HepG2 (cell line): ENCODE results near the gene COBL. TPM values are rescaled to one million over a fixed set of nuclear protein-coding genes. Genes with fewer than 3 reads are reported as not detected.

Source experiments
- ATAC-seq: fragments of 200-7000 bp; cut with Tn5 transposase; 3 replicates; pipeline ENCODE4 v1.9.1; 2020; ENCODE audit warnings: mild to moderate bottlenecking, moderate library complexity
- BruUV-seq: library from RNA; stranded (reverse); fragments of 400-500 nt; replicated peaks from 2 replicates; lab custom pipeline; 2021; lab: Mats Ljungman, UMichigan
- CTCF ChIA-PET: fragments of 300-600 bp; formaldehyde crosslinking; extraction: SDS; loops from one replicate; lab custom pipeline; 2021; ENCODE audit warnings: low total read pairs, inconsistent platforms, low intra/inter-chr PET ratio; lab: Yijun Ruan, JAX
- POLR2A ChIA-PET: fragments of 350-600 bp; sonication (Branson Sonifier 250); formaldehyde crosslinking; loops from one replicate; lab custom pipeline; 2020; ENCODE audit warnings: antibody characterized with exemption, inconsistent platforms; lab: Yijun Ruan, JAX
- DNase-seq: peaks from one replicate; pipeline ENCODE4 v3.0.0-alpha.2; 2015; ENCODE audit warnings: low spot score
- FAIRE-seq: peaks from 3 replicates; lab custom pipeline; 2011; peaks lifted over from hg19 to GRCh38; lab: Jason Lieb, UNC
- H2AFZ ChIP-seq: one replicate; pipeline ENCODE4 v1.6.1; 2011; ENCODE audit warnings: low read length, inconsistent platforms
- H3K27ac ChIP-seq: fragments of 300-600 bp; 3 replicates; pipeline ENCODE4 v1.8.0; 2011; ENCODE audit warnings: mixed run types, mild to moderate bottlenecking, mixed read lengths, low read length, inconsistent platforms; ENCODE audit not compliant: insufficient read depth; ENCODE audit errors: extremely low read length
- H3K27me3 ChIP-seq, 2 experiments: fragments of 200-600 bp in 1 of 2; 2 replicates in 1 of 2; 3 replicates in 1 of 2; pipeline versions ENCODE4 v1.6.0 to v1.8.0; 2011; ENCODE audit warnings: low read length in 2 of 2, mild to moderate bottlenecking in 2 of 2, moderate library complexity in 2 of 2, inconsistent platforms in 1 of 2; ENCODE audit not compliant: insufficient read depth in 2 of 2, control insufficient read depth in 1 of 2
- H3K36me3 ChIP-seq, 2 experiments: fragments of 200-600 bp in 1 of 2; replicated peaks in 1 of 2; 2 replicates in 1 of 2; 3 replicates in 1 of 2; pipeline versions ENCODE4 v1.5.1 to v1.8.0; 2011; ENCODE audit warnings: low read length in 2 of 2, inconsistent platforms in 1 of 2; ENCODE audit not compliant: insufficient read depth in 2 of 2, control insufficient read depth in 1 of 2
- H3K4me1 ChIP-seq: 2 replicates; pipeline ENCODE4 v1.5.1; 2012; ENCODE audit warnings: low read length, inconsistent platforms; ENCODE audit not compliant: insufficient read depth
- H3K4me2 ChIP-seq: 2 replicates; pipeline ENCODE4 v1.6.0; 2011; ENCODE audit warnings: low read depth, low read length, inconsistent platforms
- H3K4me3 ChIP-seq, 3 experiments: fragments of 200-600 bp in 1 of 3; sonication (generic), shearing (Covaris generic) in 1 of 3; replicated peaks in 1 of 3; 2 replicates each; pipeline ENCODE4 v1.5.1; 2011 to 2016; ENCODE audit warnings: low read length in 3 of 3, inconsistent platforms in 2 of 3, low read depth in 2 of 3, mild to moderate bottlenecking in 2 of 3, control low read depth in 1 of 3, mixed read lengths in 1 of 3; ENCODE audit not compliant: insufficient read depth in 1 of 3
- H3K79me2 ChIP-seq: one replicate; pipeline ENCODE4 v1.6.1; 2011; ENCODE audit warnings: low read length, inconsistent platforms; ENCODE audit not compliant: insufficient read depth
- H3K9ac ChIP-seq: 2 replicates; pipeline ENCODE4 v1.6.0; 2011; ENCODE audit warnings: mild to moderate bottlenecking, low read depth, low read length, inconsistent platforms; ENCODE audit not compliant: insufficient read depth
- H3K9me3 ChIP-seq: 2 replicates; pipeline ENCODE4 v1.5.1; 2012; ENCODE audit warnings: mild to moderate bottlenecking, low read length
- H4K20me1 ChIP-seq: 2 replicates; pipeline ENCODE4 v1.6.0; 2011; ENCODE audit warnings: inconsistent platforms, mild to moderate bottlenecking, low read length, moderate library complexity; ENCODE audit not compliant: insufficient read depth
- BCLAF1 ChIP-seq: fragments of 450-650 bp; IDR thresholded peaks from 2 replicates; pipeline ENCODE4 v1.6.1; 2017; ENCODE audit warnings: mild to moderate bottlenecking
- BORCS8-MEF2B ChIP-seq: sonication (generic); formaldehyde crosslinking; IDR thresholded peaks from 2 replicates; pipeline ENCODE4 v1.8.0; 2022; ENCODE audit warnings: mild to moderate bottlenecking, missing genetic modification reagents
- CSRNP2 ChIP-seq: sonication (generic); formaldehyde crosslinking; conservative IDR thresholded peaks from 2 replicates; pipeline ENCODE4 v1.8.0; 2022; ENCODE audit warnings: low read depth, missing genetic modification reagents
- ELK4 ChIP-seq: sonication (generic); formaldehyde crosslinking; IDR thresholded peaks from 2 replicates; pipeline ENCODE4 v1.9.0; 2021; ENCODE audit warnings: missing genetic modification reagents, borderline replicate concordance
- GPN1 ChIP-seq: sonication (generic); formaldehyde crosslinking; IDR thresholded peaks from 2 replicates; pipeline ENCODE4 v1.5.1; 2020; ENCODE audit warnings: missing genetic modification reagents, borderline replicate concordance
- PCBP1 ChIP-seq: fragments of 200-400 bp; formaldehyde crosslinking; IDR thresholded peaks from 2 replicates; pipeline ENCODE4 v1.6.1; 2017; ENCODE audit warnings: mild to moderate bottlenecking, low read depth, low read length, borderline replicate concordance
- RFXANK ChIP-seq: IDR thresholded peaks from 2 replicates; pipeline ENCODE4 v1.6.1; 2016
- ZBTB26 ChIP-seq: IDR thresholded peaks from 2 replicates; pipeline ENCODE4 v1.6.1; 2016; ENCODE audit warnings: missing compliant biosample characterization, missing genetic modification reagents, borderline replicate concordance
- ZNF101 ChIP-seq: sonication (generic); formaldehyde crosslinking; IDR thresholded peaks from 2 replicates; pipeline ENCODE4 v1.4.0; 2020; ENCODE audit warnings: mild to moderate bottlenecking, low read depth, missing genetic modification reagents, borderline replicate concordance
- ZNF180 ChIP-seq: sonication (generic); formaldehyde crosslinking; IDR thresholded peaks from 2 replicates; pipeline ENCODE4 v1.4.0; 2020; ENCODE audit warnings: low read depth, missing genetic modification reagents, borderline replicate concordance
- ZNF503 ChIP-seq: sonication (generic); formaldehyde crosslinking; IDR thresholded peaks from 2 replicates; pipeline ENCODE4 v1.4.0; 2020; ENCODE audit warnings: missing genetic modification reagents
- ZNF644 ChIP-seq: IDR thresholded peaks from 2 replicates; pipeline ENCODE4 v1.6.1; 2016; ENCODE audit warnings: low read depth
- ZNF775 ChIP-seq: sonication (generic); formaldehyde crosslinking; IDR thresholded peaks from 2 replicates; pipeline ENCODE4 v1.4.0; 2020; ENCODE audit warnings: missing genetic modification reagents, mild to moderate bottlenecking, moderate library complexity, borderline replicate concordance
- ZNF83 ChIP-seq: sonication (generic); formaldehyde crosslinking; IDR thresholded peaks from 2 replicates; pipeline ENCODE4 v1.4.0; 2020; ENCODE audit warnings: missing genetic modification reagents, mild to moderate bottlenecking, borderline replicate concordance
- WGBS: methylation state at CpG from one replicate; pipeline ENCODE4 v1.1.6; 2017; ENCODE audit warnings: low lambda C conversion rate; 5-methylcytosine and 5-hydroxymethylcytosine counted together
- in situ Hi-C: cut with HindIII; loops from 2 replicates; pipeline ENCODE4 v1.10.0; 2017; ENCODE audit warnings: low pct_unique_long_range_greater_than_20kb; ENCODE audit not compliant: extremely low pct_ligation_motif_present
- intact Hi-C: fragments of 100-400 bp; cut with micrococcal nuclease; formaldehyde crosslinking; loops from one replicate; pipeline ENCODE4 v1.10.0; 2022; ENCODE audit not compliant: unreplicated experiment
- polyA plus RNA-seq, 8 experiments: library from polyadenylated mRNA; depleted of rRNA in 3 of 8; stranded (reverse) in 7 of 8; unstranded in 1 of 8; fragments of >200 nt; fragmentation: Illumina TruSeq in 4 of 8; extraction: Trizol in 4 of 8; gene quantifications; 2 replicates each; pipeline versions ENCODE4 v1.2.1 to v1.2.3, GENCODE V29; 2011 to 2016; ENCODE audit warnings: low read depth in 4 of 8, missing spikeins in 1 of 8, mixed read lengths in 1 of 8; ENCODE audit not compliant: insufficient read depth in 1 of 8
- total RNA-seq, 5 experiments: library from RNA; depleted of rRNA; stranded (reverse); fragments of >200 nt; fragmentation: Illumina TruSeq; extraction: Trizol; gene quantifications; 2 replicates each; pipeline ENCODE4 v1.2.3, GENCODE V29; 2016; ENCODE audit warnings: low read depth in 1 of 5

The COBL gene
- total and polyA plus RNA-seq, 2 of the 13 experiments (the other 11 are each of a cell fraction or from before 2014, with no cell fraction given), result 3.8 to 4.9 TPM

- intact Hi-C loops, result no loop called here
- ATAC-seq, result no peak
- in situ Hi-C loops, result loop anchor here (25.0 kb wide), 1 partner anchor 666 kb away; the partner anchor contains the start of gene FIGNL1
- TF ChIP-seq ZNF644 (no peak), RFXANK (no peak), ZNF83 (no peak), GPN1 (CRISPR knock-in tag) (no peak), ZNF101 (CRISPR knock-in tag) (no peak), ZBTB26 (CRISPR knock-in tag) (no peak), ZNF503 (CRISPR knock-in tag) (no peak), BORCS8-MEF2B (CRISPR knock-in tag) (no peak), ELK4 (CRISPR knock-in tag) (no peak), ZNF180 (no peak), ZNF775 (no peak), BCLAF1 (no peak), PCBP1 (no peak), CSRNP2 (no peak)
These were observed 187.8 kb downstream of the COBL start for GRCh38 chr7:51128545-51129435.

More at GRCh38 chr7:51128545-51129435, 187.8 kb downstream of the COBL start:
- ChIA-PET POLR2A (no interaction called here), CTCF (no interaction called here)
- BruUV-seq, result no TSS peak
- WGBS, result 93% methylated on average over 14 of the region's 16 CpGs
- FAIRE-seq (no peak), DNase-seq (no peak)
- H3K9ac ChIP-seq, result no peak overlapping the region
- H4K20me1 ChIP-seq, result no peaks in the 10 kb centered on the region
- no peak overlapping the region for H3K4me3 ChIP-seq
- H3K4me2 ChIP-seq, result no peak overlapping the region
- H3K27ac ChIP-seq, result no peak overlapping the region
- H3K36me3 ChIP-seq, result peaks cover 0 to 10% of the 10 kb centered on the region in 2 experiments; a peak in 2 of 5 replicates
- no peaks in the 10 kb centered on the region for H3K79me2 ChIP-seq
- H3K4me1 ChIP-seq, result no peaks in the 10 kb centered on the region
- no peaks in the 10 kb centered on the region for H3K27me3 ChIP-seq
- H3K9me3 ChIP-seq, result no peaks in the 10 kb centered on the region
- no peak overlapping the region for H2AFZ ChIP-seq
